Myocyte (in vitro differentiated cells): ENCODE data around the gene HTRA3. TPM values are rescaled to one million over a fixed set of nuclear protein-coding genes. Genes with fewer than 3 reads are reported as not detected.
A peak's percentile ranks its signal among the peaks of the same experiment; 100 is the strongest.

ENCODE experiments used
- DNase-seq: peaks from one replicate; pipeline ENCODE4 v3.0.0-alpha.2; 2012; ENCODE audit warnings: low read depth
- total RNA-seq: library from RNA; depleted of rRNA; stranded (reverse); fragments of >200 nt; gene quantifications from 2 replicates; pipeline ENCODE4 v1.2.3, GENCODE V29; 2014

The HTRA3 gene
- total RNA-seq, 1 donor from 2014 or later: 35.0 TPM

DNA sequence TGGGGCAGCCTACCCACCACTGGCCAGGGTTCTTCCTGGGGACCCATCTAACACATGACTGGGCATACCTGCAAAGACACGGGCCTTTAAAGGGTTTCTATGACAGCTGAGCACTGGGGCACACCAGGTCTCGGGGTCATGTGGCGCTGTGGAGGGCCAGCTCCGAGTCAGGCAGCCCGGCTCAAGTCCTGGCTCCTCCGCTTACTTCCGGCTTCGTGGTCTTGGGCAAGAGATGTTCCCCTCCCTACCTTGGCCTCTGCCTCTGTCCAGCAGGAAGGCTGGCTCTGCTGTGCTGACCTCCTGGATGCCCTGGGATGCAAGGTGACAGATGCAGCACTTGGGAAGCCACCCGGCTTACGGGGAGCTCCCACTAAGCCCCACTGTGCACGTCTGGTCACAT lies 37.6 kb downstream of the HTRA3 start:
- no peak for DNase-seq

GRCh38 chr4:8307714-8308113 lies 38.2 kb downstream of the HTRA3 start:
- no peak for DNase-seq

GRCh38 chr4:8308144-8308543 lies 38.6 kb downstream of the HTRA3 start:
- no peak for DNase-seq

DNA sequence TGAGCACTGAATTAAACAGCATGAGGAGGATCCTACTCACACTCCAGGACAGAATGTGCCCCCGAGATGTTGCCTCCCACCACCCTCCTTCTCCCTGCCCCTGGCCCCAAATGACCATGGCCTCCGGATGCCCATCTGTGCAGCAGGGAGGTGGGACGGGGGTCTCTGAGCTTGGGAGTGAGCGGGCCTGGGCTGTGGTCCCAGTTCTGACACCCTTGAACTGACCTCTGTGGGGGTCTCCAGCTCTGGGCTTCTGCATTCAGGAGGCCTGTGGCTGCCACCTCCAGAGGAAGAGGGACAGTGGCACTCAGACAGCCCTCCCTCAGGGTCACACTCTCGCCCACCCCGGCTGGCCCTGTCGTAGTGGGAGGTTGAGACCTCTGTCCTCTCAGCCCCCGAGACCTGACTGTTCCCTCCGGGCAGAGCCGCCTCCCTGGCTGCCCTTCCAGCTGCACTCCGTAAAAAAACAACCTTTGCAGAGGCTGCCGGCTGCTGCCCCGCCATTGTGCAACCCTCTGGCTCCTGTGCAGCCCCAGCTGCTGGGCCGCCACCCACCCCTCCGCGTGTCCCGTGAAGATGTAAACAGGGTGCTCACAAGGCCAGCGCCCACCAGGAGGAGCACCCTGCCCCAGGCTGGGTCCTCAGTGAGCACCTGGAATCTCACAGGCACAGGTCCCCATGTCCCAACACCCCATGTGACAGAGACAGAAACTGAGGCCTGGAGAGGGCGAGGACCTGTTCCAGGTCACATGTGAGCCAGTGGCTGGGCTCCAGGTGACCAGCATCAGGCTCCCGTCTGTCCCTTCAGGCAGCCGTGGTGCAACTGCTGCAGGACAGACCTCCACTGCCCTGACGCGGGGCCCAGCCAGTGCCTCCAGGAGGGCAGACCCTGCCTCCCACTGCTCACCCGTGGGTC lies 39.6 kb downstream of the HTRA3 start:
- DNase-seq: no peak

DNA sequence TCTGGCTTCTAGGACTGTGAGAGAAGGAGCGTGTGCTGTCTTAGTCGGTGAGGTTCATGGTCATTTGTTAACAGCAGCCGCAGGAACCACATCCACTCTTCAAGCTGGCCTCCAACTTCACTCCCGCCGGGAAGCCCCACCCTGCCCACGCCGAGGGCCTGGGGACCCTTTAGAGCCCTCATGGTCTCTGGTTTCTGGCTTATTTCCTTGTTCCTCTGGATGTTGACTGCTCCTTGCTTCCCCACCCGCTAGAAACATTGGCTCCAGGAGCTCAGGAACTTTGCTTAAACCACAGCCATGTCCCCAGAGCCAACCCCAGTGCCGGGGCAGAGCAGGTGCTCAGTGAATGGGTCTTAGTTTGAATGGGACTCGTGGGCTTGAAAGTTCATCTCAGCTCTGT lies 40.8 kb downstream of the HTRA3 start:
- DNase-seq: no peak

DNA sequence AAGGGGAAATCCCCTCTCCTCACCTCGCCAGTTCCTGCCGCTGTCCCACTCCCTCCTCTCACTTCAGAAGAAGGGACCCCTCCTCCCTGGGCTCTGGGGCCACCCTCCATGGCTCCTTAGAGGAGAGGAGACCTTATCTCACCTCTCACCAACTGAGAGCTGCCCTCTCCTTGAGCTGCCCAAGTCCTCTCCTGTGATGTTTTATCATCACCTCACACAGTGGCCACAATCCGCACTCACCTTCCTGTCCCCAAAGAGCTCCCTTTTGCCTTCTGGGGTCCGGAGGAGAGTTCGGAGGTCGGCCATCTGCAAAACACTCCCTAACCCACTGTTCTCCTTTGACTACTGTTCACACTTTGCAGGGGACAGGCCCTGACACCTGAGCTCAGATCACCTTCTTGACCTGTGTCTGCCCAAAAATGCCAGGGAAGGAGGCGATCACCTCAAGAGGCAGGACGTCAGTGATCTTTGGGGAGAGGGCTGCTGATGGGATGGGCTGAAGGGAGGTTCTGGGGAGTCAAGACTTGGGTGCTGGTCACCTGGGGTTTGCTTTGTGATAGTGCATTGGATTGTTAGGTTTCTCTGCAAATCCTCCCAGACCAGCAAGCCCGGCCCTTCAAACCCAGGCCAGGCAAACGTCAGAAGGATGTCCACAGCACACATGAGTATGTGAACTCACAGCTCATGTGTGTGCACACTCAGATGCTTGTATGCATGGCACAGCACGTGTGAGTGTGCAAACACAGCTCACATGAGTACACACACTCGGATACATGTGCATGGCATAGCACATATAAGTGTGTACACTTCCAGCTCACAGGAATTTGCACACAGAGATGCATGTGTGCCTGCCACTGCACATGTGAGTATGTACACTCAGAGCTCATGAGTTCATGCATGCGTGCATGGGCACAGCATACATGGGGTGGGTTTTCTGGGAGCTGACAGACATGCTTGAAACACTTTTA lies 41.8 kb downstream of the HTRA3 start:
- no peak for DNase-seq

DNA sequence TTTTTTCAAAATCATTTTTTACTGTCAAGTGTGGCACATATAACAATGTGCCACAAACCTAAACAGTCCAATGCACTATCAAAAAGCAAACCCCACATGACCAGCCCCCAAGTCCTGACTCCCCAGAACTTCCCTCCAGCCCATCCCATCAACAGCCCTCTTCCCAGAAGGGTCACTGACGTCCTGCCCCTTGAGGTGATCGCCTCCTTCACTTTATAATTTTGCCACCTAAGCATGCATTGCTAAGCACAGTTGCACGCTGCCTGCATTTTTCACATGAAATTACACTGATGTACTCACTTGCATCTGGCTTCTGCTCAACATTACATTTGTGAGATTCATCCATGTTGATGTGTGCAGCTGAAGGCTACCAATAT lies 42.5 kb downstream of the HTRA3 start:
- DNase-seq: no peak

DNA sequence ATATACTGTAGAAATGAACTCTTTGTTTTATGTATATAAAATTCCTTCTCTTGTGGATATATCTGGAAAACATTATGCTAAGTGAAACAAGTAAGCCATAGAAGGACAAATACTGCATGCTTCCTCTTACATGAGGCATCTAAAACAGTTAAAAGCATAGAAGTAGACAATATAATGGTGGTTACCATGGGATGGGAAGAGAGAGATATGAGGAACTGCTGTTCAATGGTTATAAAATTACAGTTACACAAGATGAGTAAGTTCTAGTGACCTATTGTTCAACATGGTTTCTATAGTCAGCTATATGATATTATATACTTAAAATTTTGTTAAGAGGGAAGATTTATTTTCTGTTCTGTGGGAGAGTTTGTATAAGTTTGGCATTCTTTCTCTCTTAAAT lies 43.4 kb downstream of the HTRA3 start:
- DNase-seq: no peak

GRCh38 chr4:8314691-8315255 lies 45.2 kb downstream of the HTRA3 start:
- no peak for DNase-seq

GRCh38 chr4:8315435-8316250 lies 46.1 kb downstream of the HTRA3 start:
- peak; percentile 79 for DNase-seq

GRCh38 chr4:8316251-8316771 lies 46.8 kb downstream of the HTRA3 start:
- no peak for DNase-seq

GRCh38 chr4:8316911-8317351 lies 47.4 kb downstream of the HTRA3 start:
- DNase-seq: no peak

GRCh38 chr4:8317474-8317873 lies 47.9 kb downstream of the HTRA3 start:
- peak; percentile 42 for DNase-seq

GRCh38 chr4:8318509-8318908 lies 49.0 kb downstream of the HTRA3 start:
- no peak for DNase-seq

DNA sequence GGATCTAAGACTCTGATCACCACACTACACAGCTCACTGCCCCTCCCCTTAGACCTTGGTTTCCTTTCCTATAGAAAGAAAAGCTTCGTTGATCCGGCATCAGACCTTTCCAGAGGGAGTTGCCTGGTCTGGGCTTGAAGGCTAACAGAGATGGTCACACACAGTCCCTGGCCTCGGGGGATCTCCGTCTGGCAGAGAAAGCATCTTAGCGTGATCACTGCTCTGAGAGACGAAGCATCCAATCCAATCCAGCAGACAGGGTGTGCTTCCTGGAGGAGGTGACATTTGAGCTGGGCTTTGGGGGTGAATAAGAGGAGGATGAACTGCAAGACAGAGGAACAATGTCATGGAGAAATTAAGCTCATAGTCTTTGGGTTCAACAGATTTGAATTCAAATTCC lies 49.5 kb downstream of the HTRA3 start:
- DNase-seq: no peak

- no peak for DNase-seq
These were observed 50.3 kb downstream of the HTRA3 start for GRCh38 chr4:8319731-8320385.

DNA sequence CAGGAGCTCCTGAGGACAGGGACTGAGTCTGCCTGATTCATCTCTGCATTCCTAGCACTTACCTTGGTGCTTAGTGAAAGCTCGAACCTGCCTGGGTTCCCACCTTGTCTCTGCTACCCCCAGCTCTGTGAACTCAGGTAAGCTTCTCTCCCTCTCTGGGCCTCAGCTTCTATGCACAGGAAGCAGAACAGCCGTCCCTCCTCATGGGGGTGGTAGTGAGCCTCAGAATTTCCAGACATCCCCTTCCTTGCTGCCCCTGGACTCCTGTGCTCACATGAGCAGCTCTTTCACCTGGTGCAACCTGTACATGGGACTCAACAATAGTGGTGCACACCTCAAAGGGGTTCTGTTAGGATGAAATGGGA lies 50.8 kb downstream of the HTRA3 start:
- DNase-seq: no peak

- no peak for DNase-seq
These were observed 51.7 kb downstream of the HTRA3 start for GRCh38 chr4:8321220-8321619.

DNA sequence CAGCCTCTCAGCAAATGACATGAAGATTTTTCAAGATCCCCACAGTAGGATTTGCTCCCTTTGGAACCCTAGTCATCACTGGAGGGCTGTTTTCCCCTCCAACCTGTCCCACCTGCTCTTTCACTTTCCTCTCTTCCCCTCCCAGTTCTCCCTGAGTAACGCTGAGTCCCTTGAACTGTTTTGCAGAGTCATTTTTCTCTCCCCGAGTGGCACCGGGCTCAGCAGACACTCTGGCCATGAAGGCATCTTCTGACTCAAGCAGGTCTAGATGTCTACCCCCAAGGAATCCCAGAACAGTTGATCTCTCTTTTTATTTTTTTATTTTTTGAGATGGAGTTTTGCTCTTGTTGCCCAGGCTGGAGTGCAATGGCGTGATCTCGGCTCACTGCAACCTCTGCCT lies 52.2 kb downstream of the HTRA3 start:
- DNase-seq: no peak
